BLaER1 (cell line): ENCODE measurements around the gene HDGF.

Source experiments
- H3K27ac ChIP-seq: shearing (Covaris generic); formaldehyde crosslinking; 2 replicates; pipeline ENCODE4 v1.8.1; 2022
- H3K27me3 ChIP-seq: shearing (Covaris generic); formaldehyde crosslinking; 2 replicates; pipeline ENCODE4 v1.8.1; 2022
- H3K36me3 ChIP-seq: shearing (Covaris generic); formaldehyde crosslinking; 2 replicates; pipeline ENCODE4 v1.8.1; 2022
- H3K4me1 ChIP-seq: shearing (Covaris generic); formaldehyde crosslinking; 2 replicates; pipeline ENCODE4 v1.8.1; 2022
- H3K4me2 ChIP-seq: shearing (Covaris generic); formaldehyde crosslinking; 2 replicates; pipeline ENCODE4 v1.8.1; 2022
- H3K4me3 ChIP-seq: shearing (Covaris generic); formaldehyde crosslinking; 2 replicates; pipeline ENCODE4 v1.8.1; 2022
- H3K9ac ChIP-seq: shearing (Covaris generic); formaldehyde crosslinking; 2 replicates; pipeline ENCODE4 v1.8.1; 2022
- H3K9me3 ChIP-seq: shearing (Covaris generic); formaldehyde crosslinking; 2 replicates; pipeline ENCODE4 v1.8.1; 2022
- H4K20me1 ChIP-seq: shearing (Covaris generic); formaldehyde crosslinking; 2 replicates; pipeline ENCODE4 v1.8.1; 2022
- Cebpa-rat ChIP-seq: shearing (Covaris generic); IDR thresholded peaks from 2 replicates; pipeline ENCODE4 v1.8.1; 2022

The HDGF gene

GRCh38 chr1:156755527-156755950 lies 4.1 kb upstream of the HDGF start:
- H3K4me1 ChIP-seq: peaks cover 36% of the 10 kb centered on the region
- H3K9me3 ChIP-seq: no peaks in the 10 kb centered on the region
- peak overlapping the region; percentile 98 for H3K27ac ChIP-seq
- no peak overlapping the region for H3K9ac ChIP-seq
- H4K20me1 ChIP-seq: no peaks in the 10 kb centered on the region
- no peaks in the 10 kb centered on the region for H3K27me3 ChIP-seq
- H3K4me2 ChIP-seq: peak overlapping the region; percentile 94
- TF ChIP-seq Cebpa-rat: no peak
- no peaks in the 10 kb centered on the region for H3K36me3 ChIP-seq
- H3K4me3 ChIP-seq: no peak overlapping the region

- H3K4me1 ChIP-seq: peaks cover 36% of the 10 kb centered on the region
These were observed 2.7 kb upstream of the HDGF start for GRCh38 chr1:156754219-156754618.

GRCh38 chr1:156752843-156753482 lies 1.5 kb upstream of the HDGF start:
- Histone ChIP-seq H3K9me3 (no peaks in the 10 kb centered on the region), H3K36me3 (peaks cover 18% of the 10 kb centered on the region; the same call in 1 of the 2 replicates), H3K4me2 (peak overlapping the region; percentile 94), H4K20me1 (peaks cover 2% of the 10 kb centered on the region; the same call in 1 of the 2 replicates), H3K4me3 (peak overlapping the region; percentile 84), H3K27me3 (no peaks in the 10 kb centered on the region), H3K9ac (peak overlapping the region; percentile 100), H3K27ac (peak overlapping the region; percentile 98), H3K4me1 (peaks cover 42% of the 10 kb centered on the region)
- TF ChIP-seq Cebpa-rat: 0 out of 2 replicates have a peak, but pooled peaks have one; percentile 27

More at GRCh38 chr1:156754219-156754618, 2.7 kb upstream of the HDGF start:
- H3K9me3 ChIP-seq: no peaks in the 10 kb centered on the region
- peak overlapping the region; percentile 98 for H3K27ac ChIP-seq
- H3K27me3 ChIP-seq: no peaks in the 10 kb centered on the region
- H3K9ac ChIP-seq: peak overlapping the region; percentile 100; the same call in 1 of the 2 replicates
- H3K4me2 ChIP-seq: peak overlapping the region; percentile 94
- H4K20me1 ChIP-seq: no peaks in the 10 kb centered on the region
- TF ChIP-seq Cebpa-rat: 0 out of 2 replicates have a peak, but pooled peaks have one; percentile 16
- peak overlapping the region; percentile 12; the same call in 1 of the 2 replicates for H3K4me3 ChIP-seq
- peaks cover 6% of the 10 kb centered on the region; the same call in 1 of the 2 replicates for H3K36me3 ChIP-seq

- peak overlapping the region; percentile 100 for H3K9ac ChIP-seq
- TF ChIP-seq Cebpa-rat: no peak
- peaks cover 18% of the 10 kb centered on the region; the same call in 1 of the 2 replicates for H3K36me3 ChIP-seq
- H3K9me3 ChIP-seq: no peaks in the 10 kb centered on the region
- H4K20me1 ChIP-seq: peaks cover 10% of the 10 kb centered on the region
- H3K27me3 ChIP-seq: no peaks in the 10 kb centered on the region
- H3K4me3 ChIP-seq: peak overlapping the region; percentile 84
- H3K4me1 ChIP-seq: peaks cover 46% of the 10 kb centered on the region
- H3K27ac ChIP-seq: peak overlapping the region; percentile 98
- H3K4me2 ChIP-seq: peak overlapping the region; percentile 94
These were observed 444 bp upstream of the HDGF start for GRCh38 chr1:156751757-156752481.

- peaks cover 21% of the 10 kb centered on the region for H4K20me1 ChIP-seq
- H3K27ac ChIP-seq: peak overlapping the region; percentile 98
- peaks cover 54% of the 10 kb centered on the region for H3K4me1 ChIP-seq
- peak overlapping the region; percentile 96 for H3K4me2 ChIP-seq
- H3K4me3 ChIP-seq: peak overlapping the region; percentile 84
- H3K27me3 ChIP-seq: no peaks in the 10 kb centered on the region
- H3K9ac ChIP-seq: peak overlapping the region; percentile 100
- peak; percentile 61; the same call in 1 of the 2 replicates for TF ChIP-seq Cebpa-rat
- H3K36me3 ChIP-seq: peaks cover 23% of the 10 kb centered on the region
- H3K9me3 ChIP-seq: no peaks in the 10 kb centered on the region
These were observed 594 bp downstream of the HDGF start for GRCh38 chr1:156750711-156751450.

DNA sequence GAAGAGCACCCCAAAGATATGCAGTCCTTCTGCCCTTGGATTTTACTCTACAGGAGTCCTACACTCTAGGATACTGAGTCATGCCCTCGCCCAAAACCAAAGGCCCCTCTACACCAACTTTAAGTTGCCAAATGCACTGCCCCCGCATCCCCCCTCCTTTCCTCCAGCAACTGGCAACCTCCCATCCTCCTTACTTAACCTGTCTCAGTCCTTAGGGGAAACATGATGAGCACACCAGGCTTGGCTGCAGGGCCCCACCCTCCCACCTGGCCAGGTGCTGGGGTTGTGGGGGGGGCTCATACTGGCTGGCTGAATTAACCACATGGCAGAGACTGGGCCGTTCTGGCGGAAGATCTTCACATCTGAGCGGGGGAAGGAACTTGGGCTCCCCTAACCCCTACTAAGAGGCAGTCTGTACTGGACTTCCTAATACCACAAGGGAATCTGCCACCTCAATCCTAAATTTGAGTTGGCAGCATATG lies 1.2 kb downstream of the HDGF start:
- H3K36me3 ChIP-seq: peaks cover 29% of the 10 kb centered on the region
- peak overlapping the region; percentile 84 for H3K4me3 ChIP-seq
- peaks cover 54% of the 10 kb centered on the region for H3K4me1 ChIP-seq
- H3K9me3 ChIP-seq: no peaks in the 10 kb centered on the region
- H3K27me3 ChIP-seq: no peaks in the 10 kb centered on the region
- TF ChIP-seq Cebpa-rat: no peak
- peak overlapping the region; percentile 96 for H3K4me2 ChIP-seq
- peak overlapping the region; percentile 98 for H3K27ac ChIP-seq
- peak overlapping the region; percentile 100 for H3K9ac ChIP-seq
- H4K20me1 ChIP-seq: peaks cover 27% of the 10 kb centered on the region

DNA sequence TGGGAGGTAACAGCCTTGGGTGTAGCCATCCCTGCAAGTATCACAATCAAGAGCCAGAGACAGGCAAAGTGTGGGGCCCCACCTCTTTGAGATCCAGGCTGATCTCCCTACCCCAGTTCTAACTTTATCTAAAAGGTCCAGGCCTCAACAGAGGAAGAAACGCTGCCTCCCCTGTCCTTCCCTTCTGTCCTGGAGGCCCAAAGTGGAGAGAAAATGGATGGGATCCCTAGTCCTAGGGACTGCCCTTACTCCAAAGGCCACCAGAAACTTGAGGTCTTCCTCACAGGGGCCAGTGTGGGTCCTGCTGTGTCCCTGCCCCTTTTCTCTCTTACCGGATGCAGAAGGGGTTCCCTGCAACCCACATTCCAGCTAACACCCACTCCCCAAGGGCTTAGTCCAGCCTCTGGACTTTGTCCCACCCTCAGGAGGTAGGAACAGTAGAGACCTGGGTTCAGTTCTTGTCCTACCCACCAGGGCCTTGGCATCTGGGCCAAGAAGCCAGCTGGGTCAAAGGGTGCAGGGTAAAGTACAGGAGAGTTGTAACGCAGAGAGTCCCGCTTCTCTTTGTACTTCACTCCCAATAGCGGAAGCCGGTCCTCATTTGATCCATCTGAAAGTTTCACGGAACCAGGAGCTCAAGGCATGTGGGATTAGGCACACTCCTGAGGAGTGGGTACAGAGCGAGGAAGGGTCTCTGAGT lies 1.9 kb downstream of the HDGF start:
- no peak for TF ChIP-seq Cebpa-rat
- peak overlapping the region; percentile 98 for H3K27ac ChIP-seq

DNA sequence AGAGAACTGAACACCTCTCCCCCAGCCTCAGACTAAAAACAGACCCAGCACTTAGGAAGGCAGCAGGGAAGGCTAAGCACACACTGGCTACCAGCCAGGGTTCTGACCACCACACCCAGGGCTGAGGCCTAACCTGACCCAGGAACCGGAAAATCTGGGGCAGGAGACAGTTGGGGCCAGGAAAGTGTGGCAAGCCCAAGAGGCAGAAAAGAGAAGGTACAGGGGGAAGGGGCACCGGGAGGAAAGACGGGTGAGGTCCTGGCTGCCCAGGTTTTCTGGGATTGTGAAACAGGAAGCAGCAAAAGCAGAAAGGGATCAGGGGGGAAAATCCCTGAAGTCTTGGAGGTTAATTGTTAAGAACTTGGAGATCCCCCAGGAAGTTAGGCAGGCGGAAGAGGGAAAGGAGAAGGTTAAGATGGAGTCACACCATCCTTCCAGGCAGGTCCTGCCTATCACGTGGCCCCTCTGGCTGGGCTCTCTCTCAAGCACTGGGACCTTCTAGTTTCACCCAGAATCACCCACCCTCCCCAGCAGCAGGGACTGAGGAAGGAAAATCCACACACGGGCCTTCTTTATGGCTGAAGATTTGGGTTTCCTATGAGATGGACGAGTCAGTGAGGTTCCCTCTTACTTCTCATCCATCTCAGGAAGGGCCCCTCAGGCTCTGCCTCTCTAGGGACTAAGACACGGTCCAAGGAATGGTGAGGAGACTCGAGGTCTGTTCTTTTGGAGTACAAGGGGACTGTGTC lies 2.6 kb downstream of the HDGF start:
- Histone ChIP-seq H3K4me3 (peak overlapping the region; percentile 84), H3K36me3 (peaks cover 41% of the 10 kb centered on the region), H3K4me2 (peak overlapping the region; percentile 96), H3K27ac (peak overlapping the region; percentile 98), H3K27me3 (no peaks in the 10 kb centered on the region), H3K9ac (peak overlapping the region; percentile 100), H3K9me3 (no peaks in the 10 kb centered on the region), H4K20me1 (peaks cover 39% of the 10 kb centered on the region), H3K4me1 (peaks cover 50% of the 10 kb centered on the region)
- TF ChIP-seq Cebpa-rat: no peak

More for the DNA sequence above, 1.9 kb downstream of the HDGF start:
- no peaks in the 10 kb centered on the region for H3K27me3 ChIP-seq
- peaks cover 36% of the 10 kb centered on the region for H3K36me3 ChIP-seq
- H3K4me1 ChIP-seq: peaks cover 54% of the 10 kb centered on the region
- H3K4me2 ChIP-seq: peak overlapping the region; percentile 96
- peak overlapping the region; percentile 84 for H3K4me3 ChIP-seq
- peaks cover 34% of the 10 kb centered on the region for H4K20me1 ChIP-seq
- no peaks in the 10 kb centered on the region for H3K9me3 ChIP-seq
- H3K9ac ChIP-seq: peak overlapping the region; percentile 100
